DMS53 (cell line): ENCODE data around the gene GRK3.
A peak's percentile ranks its signal among the peaks of the same experiment; 100 is the strongest.
"Not testable (repeated sequence)": the region's sequence is repeated elsewhere in the genome, so short reads cannot be mapped to it uniquely, and the experiment has no call there.

Experiments
- DNase-seq: peaks from one replicate; lab custom pipeline; 2025; lab: John Stamatoyannopoulos, UW

GRK3 gene

GRCh38 chr22:25564320-25564978 lies at the start of gene GRK3:
Gene GRK3 (plus strand): TSS chr22:25564675. CDS start chr22:25565041, 366 bp downstream.
- DNase-seq = peak; percentile 51

- no peak for DNase-seq
These were observed 46.3 kb upstream of the GRK3 start for GRCh38 chr22:25518000-25518663.

GRCh38 chr22:25525376-25525775 lies 39.1 kb upstream of the GRK3 start:
- no peak for DNase-seq

DNA sequence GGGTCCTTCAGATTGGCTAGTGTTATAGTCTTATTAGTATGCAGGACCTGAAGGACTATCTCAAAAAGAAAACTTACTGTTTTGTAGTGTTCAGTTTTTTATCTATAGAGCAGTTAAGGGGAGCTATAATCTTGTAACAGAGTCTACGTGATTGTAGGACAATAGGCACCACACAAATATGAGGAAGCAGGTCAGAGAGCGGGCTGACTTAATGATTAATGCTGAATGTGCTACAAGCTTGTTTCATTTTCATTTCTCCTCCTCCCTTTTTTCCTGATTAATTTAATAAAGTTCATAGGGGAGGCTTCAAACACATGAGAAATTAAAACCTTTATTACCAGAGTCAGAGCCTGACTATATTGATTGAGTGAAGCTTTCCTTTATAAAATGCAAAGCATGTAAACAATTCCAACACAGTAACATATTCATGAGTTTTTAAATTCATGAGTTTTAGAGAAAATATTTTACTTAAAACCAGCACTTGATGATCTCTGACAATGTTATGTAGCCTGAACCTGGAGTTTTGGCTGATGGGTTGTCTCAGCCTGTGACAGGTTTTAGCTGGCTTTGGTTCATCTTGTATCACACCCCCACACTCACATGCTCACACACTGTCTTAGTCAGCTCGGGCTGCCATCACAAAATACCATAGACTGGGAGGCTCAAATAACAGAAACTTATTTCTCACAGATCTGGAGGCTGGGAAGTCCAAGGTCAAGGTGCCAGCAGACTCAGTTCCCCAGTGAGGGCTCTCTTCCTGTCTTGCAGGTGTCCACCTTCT lies 38.5 kb upstream of the GRK3 start:
- not testable (repeated sequence) for DNase-seq

- not testable (repeated sequence) for DNase-seq
These were observed 37.5 kb upstream of the GRK3 start for GRCh38 chr22:25527016-25527415.

DNA sequence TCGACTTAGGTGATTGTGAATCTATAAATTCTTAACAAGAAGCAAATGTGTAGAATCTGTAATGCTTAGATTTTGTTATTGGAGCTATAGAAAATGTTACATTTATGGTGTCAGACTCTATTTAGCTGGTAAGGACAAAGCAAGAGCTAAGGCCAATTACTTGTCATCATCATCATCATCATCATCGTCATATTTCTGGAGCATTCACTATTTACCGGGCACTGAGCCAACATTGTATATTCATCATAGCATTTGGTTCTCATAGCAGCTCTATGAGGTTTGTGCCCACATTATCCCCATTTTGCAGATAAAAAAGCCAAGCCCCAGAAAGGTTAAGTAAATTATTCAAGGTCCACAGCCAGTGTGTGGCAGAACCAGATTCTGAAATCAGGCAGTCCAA lies 36.4 kb upstream of the GRK3 start:
- not testable (repeated sequence) for DNase-seq

DNA sequence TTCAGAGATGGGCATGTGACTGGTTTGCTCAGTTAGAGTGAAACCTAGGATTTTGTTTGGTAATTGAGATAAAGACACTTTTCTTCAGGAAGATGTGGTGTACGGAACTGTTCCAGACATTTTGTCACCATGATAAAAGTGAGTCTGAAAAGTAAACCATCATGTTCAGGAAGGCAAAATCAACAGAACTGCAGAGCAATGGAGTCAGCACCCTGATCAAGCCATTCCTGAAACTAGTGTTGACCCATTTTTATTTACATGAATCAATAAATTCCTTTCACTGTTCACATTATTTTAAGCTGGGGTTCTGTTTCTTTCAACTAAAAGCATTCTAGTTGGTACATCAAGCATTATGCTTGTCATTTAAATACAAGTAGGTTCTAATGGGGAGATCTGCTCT lies 35.4 kb upstream of the GRK3 start:
- DNase-seq = not testable (repeated sequence)

DNA sequence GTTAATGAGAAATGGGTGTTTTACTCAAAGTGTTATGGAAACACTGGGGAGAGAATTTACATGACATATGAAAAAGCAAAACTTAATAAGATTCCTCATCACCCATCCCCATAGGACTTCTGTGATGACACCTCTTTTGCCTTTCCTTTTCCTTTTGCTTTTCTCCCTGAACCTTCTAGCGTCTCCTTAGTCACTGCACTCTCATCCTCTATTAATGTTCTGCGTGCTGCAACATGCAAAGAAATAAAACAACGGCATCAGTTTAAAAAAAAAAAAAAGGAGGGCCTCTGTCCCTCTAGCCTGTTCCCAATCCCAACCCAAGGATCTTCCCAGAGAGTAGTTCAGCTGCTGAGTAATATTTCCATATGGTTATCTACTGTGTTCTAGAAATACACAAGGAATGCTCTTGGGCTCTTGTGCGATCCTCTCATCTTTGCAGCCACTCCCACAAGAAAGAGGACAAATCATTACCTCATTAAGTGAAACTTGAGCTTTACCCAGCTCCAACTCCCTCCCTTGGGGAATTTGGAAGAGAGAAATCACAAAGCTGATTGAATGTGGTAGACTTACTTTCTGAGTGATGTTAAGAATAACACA lies 34.8 kb upstream of the GRK3 start:
- not testable (repeated sequence) for DNase-seq

DNA sequence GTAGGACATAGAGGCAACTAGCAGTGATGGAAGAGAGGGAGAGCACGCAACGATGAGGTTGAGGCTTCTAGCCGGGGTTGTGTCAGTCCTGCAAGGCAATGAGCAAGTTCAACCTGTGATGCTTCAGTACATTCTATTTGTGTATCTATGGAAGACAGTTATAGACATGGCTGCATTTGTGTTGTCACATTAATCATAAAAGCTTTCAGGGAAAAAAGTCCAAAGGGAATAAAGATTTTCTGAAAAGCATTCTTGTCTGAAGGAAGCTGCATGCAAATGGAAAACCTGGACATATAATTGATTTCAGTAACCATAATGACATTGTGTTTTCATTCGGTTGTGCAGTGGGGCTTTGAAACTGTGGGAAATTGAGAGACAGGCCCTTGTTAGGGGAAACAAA lies 32.8 kb upstream of the GRK3 start:
- DNase-seq = not testable (repeated sequence)

DNA sequence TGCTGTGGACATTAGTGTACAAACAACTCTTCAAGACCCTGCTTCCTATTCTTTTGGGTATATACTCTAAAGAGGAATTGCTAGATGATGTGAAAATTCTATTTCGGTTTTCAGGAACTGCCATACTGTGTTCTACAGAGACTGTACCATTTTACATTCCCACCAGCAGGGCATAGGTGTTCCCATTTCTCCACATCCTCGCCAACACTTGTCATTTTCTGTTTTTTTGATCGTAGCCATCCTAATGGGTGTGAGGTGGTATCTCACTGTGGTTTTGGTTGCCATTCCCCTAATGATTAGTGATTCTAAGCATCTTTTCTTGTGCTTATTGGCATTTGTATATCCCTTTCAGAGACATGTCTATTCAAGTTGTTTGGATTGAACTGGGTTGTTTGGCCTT lies 29.8 kb upstream of the GRK3 start:
- no peak for DNase-seq

- DNase-seq = no peak
These were observed 27.9 kb upstream of the GRK3 start for GRCh38 chr22:25536589-25536988.

DNA sequence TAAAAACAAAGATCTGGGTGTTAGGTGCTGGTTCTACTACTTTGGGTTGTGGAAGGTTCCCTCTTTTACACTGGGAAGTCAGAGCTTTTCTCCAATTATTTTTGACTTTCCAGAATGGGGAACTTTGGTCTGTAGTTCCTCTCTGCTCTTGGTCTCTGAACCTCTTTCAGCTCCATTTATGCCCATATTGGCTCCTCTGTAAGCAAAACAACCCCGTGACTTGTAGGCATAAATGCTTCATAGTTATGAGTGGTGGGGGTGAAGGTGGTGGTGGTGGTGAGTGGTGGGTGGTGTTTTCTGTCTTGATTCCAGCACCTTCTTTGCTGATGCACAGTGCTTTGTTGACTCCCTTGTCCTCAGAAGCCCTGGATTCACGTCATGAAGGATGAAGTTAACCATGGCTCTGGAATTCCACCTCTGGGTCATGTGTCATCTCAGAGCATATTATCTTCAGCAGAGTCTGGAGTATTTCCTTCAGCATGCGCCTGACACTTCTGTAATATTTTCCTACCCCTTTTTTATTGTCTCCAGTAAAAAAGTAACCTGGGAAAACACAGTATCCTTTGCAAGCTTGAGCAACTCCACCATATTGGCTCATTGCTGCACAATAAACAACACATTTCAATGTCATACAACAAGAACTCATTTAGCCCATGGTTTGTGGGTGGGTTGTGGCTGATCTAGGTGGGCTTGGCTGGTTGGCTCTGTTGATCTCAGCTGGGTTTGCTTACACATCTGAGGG lies 24.1 kb upstream of the GRK3 start:
- no peak for DNase-seq

GRCh38 chr22:25540908-25541660 lies 23.4 kb upstream of the GRK3 start:
- DNase-seq = no peak

DNA sequence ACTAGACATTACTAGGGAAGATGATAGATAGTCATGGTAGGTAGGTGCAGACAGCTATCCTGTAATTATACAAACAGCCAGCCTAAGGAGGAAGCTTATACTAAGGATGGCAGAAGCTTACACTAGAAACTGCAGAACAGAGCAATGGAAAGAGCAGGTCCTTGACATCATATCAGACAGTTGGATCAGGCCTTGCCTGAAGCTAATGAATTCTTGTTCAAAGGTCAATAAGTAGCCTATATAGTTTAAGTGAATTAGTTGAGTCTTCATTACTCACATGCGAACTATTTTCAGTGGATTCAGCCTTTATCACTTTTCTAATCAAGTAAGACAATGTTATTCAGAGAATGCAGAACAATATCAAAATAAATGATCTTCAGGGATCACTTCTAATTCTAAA lies 22.3 kb upstream of the GRK3 start:
- DNase-seq = no peak

DNA sequence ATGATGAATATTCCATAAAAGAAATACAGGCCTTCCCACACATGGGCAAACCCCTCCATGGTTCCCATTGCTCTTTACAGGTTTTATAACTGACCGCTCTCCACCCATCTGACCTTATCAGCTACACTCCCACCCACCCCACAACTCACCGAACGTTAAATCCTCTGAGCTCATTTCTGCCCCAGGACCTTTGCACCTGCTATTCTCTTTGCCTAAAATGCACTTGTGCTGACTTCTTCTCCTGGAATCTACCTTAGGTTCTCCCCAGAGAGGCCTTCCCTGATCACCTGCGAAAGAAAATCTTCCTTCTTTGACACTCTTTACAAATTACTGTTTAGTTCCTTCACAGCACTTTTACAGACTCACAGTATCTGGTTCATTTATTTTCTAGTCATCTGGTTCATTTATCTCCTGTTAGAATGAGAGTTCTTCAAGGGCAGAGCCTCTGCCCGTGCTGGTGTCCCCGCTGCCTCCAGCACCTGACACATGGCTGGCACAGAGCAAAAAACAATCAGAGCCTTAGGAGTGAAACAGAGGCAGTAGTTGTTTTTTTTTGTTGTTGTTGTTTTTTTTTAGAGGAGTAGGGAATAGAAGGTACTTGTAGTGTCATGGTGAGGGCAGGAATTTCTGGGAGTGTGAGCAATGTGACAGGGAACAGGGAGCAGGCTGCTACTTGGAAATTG lies 21.6 kb upstream of the GRK3 start:
- DNase-seq = no peak

- no peak for DNase-seq
These were observed 19.3 kb upstream of the GRK3 start for GRCh38 chr22:25545146-25545545.

- no peak for DNase-seq
These were observed 18.8 kb upstream of the GRK3 start for GRCh38 chr22:25545672-25546071.

- no peak for DNase-seq
These were observed 18.2 kb upstream of the GRK3 start for GRCh38 chr22:25546242-25546641.

GRCh38 chr22:25546751-25547150 lies 17.7 kb upstream of the GRK3 start:
- DNase-seq = no peak

- DNase-seq = no peak
These were observed 15.5 kb upstream of the GRK3 start for GRCh38 chr22:25548866-25549464.
